K562 (cell line): Measurements from ENCODE around the gene HPSE2. TPM values are rescaled to one million over a fixed set of nuclear protein-coding genes. Genes with fewer than 3 reads are reported as not detected.
A peak's percentile ranks its signal among the peaks of the same experiment; 100 is the strongest.

Experiments used
- ATAC-seq: fragments of 200-7000 bp; cut with Tn5 transposase; 3 replicates; pipeline ENCODE4 v1.9.1; 2020; ENCODE audit warnings: moderate library complexity
- BruUV-seq: library from RNA; stranded (reverse); fragments of 400-500 nt; replicated peaks from 2 replicates; lab custom pipeline; 2021; lab: Mats Ljungman, UMichigan
- CTCF ChIA-PET: fragments of 300-600 bp; formaldehyde crosslinking; extraction: SDS; loops from one replicate; lab custom pipeline; 2021; ENCODE audit warnings: low intra/inter-chr PET ratio; lab: Yijun Ruan, JAX
- POLR2A ChIA-PET: fragments of 300-600, 350-650 bp; sonication (Branson Sonifier 250); formaldehyde crosslinking; extraction: SDS; loops from one replicate; lab custom pipeline; 2021; ENCODE audit warnings: antibody characterized with exemption, inconsistent platforms; lab: Yijun Ruan, JAX
- DNase-seq, 4 experiments: peaks; one replicate each; pipeline versions ENCODE4 v3.0.0 to v3.0.0-alpha.2; 2011 to 2018; ENCODE audit warnings: low spot score in 3 of 4, mixed read lengths in 3 of 4; ENCODE audit errors: extremely low read depth in 1 of 4
- FAIRE-seq: peaks from 2 replicates; lab custom pipeline; 2011; peaks lifted over from hg19 to GRCh38; lab: Jason Lieb, UNC
- H2AFZ ChIP-seq: 2 replicates; pipeline ENCODE4 v1.6.0; 2011; ENCODE audit warnings: low read depth, low read length, control low read depth, inconsistent platforms
- H3K27ac ChIP-seq: fragments of 200-600 bp; 3 replicates; pipeline ENCODE4 v1.8.0; 2011; ENCODE audit warnings: low read depth, mild to moderate bottlenecking, control low read depth, inconsistent platforms, low read length, moderate library complexity, mixed read lengths; ENCODE audit errors: extremely low read depth
- H3K27me3 ChIP-seq, 2 experiments: fragments of 300-600 bp in 1 of 2; 2 replicates in 1 of 2; 3 replicates in 1 of 2; pipeline versions ENCODE4 v1.6.0 to v1.8.0; 2011; ENCODE audit warnings: inconsistent platforms in 2 of 2, low read length in 2 of 2, mild to moderate bottlenecking in 1 of 2, mixed read lengths in 1 of 2, moderate library complexity in 1 of 2; ENCODE audit not compliant: control insufficient read depth in 2 of 2, insufficient read depth in 2 of 2
- H3K36me3 ChIP-seq: fragments of 300-600 bp; 3 replicates; pipeline ENCODE4 v1.8.0; 2011; ENCODE audit warnings: mild to moderate bottlenecking, low read length, inconsistent platforms; ENCODE audit not compliant: control insufficient read depth, insufficient read depth
- H3K4me1 ChIP-seq, 2 experiments: fragments of 200-600 bp in 1 of 2; replicated peaks in 1 of 2; 2 replicates in 1 of 2; 3 replicates in 1 of 2; pipeline versions ENCODE4 v1.5.1 to v1.8.0; 2011; ENCODE audit warnings: inconsistent platforms in 2 of 2, low read length in 2 of 2, mild to moderate bottlenecking in 1 of 2, mixed read lengths in 1 of 2, moderate library complexity in 1 of 2; ENCODE audit not compliant: control insufficient read depth in 2 of 2, insufficient read depth in 2 of 2
- H3K4me2 ChIP-seq: 2 replicates; pipeline ENCODE4 v1.6.1; 2011; ENCODE audit warnings: low read length, control low read depth, inconsistent platforms, mixed read lengths; ENCODE audit not compliant: insufficient read depth
- H3K4me3 ChIP-seq: fragments of 200-600 bp; sonication (generic), shearing (Covaris generic); 2 replicates; pipeline ENCODE4 v1.5.1; 2016; ENCODE audit warnings: control low read depth, inconsistent platforms
- H3K79me2 ChIP-seq: fragments of 200-600 bp; 3 replicates; pipeline ENCODE4 v1.8.0; 2011; ENCODE audit warnings: low read length, inconsistent platforms; ENCODE audit not compliant: control insufficient read depth, insufficient read depth
- H3K9ac ChIP-seq, 2 experiments: 2 replicates each; pipeline versions ENCODE4 v1.6.0 to v1.6.1; 2011; ENCODE audit warnings: low read depth in 2 of 2, low read length in 2 of 2, control low read depth in 1 of 2, inconsistent platforms in 1 of 2, mild to moderate bottlenecking in 1 of 2, mixed read lengths in 1 of 2; ENCODE audit not compliant: insufficient read depth in 1 of 2
- H3K9me1 ChIP-seq: one replicate; pipeline ENCODE4 v1.6.0; 2011; ENCODE audit warnings: inconsistent platforms, mild to moderate bottlenecking, low read length, moderate library complexity; ENCODE audit not compliant: control insufficient read depth, insufficient read depth
- H3K9me3 ChIP-seq: replicated peaks from 2 replicates; pipeline ENCODE4 v1.5.1; 2011; ENCODE audit warnings: low read depth, low read length, inconsistent platforms; ENCODE audit not compliant: control insufficient read depth, insufficient read depth
- H4K20me1 ChIP-seq: replicated peaks from 2 replicates; pipeline ENCODE4 v1.6.1; 2011; ENCODE audit warnings: low read length, inconsistent platforms, mixed read lengths; ENCODE audit not compliant: control insufficient read depth, insufficient read depth
- ARID3B ChIP-seq: fragments of 250-450 bp; sonication (Bioruptor Pico); IDR thresholded peaks from 2 replicates; pipeline ENCODE4 v1.4.0; 2020; ENCODE audit warnings: borderline replicate concordance
- C11orf30 ChIP-seq: fragments of 450-650 bp; IDR thresholded peaks from 2 replicates; pipeline ENCODE4 v1.6.1; 2016; ENCODE audit warnings: low read depth, mild to moderate bottlenecking
- E2F3 ChIP-seq: fragments of 250-450 bp; sonication (Bioruptor Pico); IDR thresholded peaks from 2 replicates; pipeline ENCODE4 v1.4.0; 2020; ENCODE audit warnings: mild to moderate bottlenecking
- KLF16 ChIP-seq: IDR thresholded peaks from 2 replicates; pipeline ENCODE4 v1.6.1; 2016; ENCODE audit warnings: antibody characterized with exemption
- KLF6 ChIP-seq: fragments of 250-450 bp; sonication (Bioruptor Pico); IDR thresholded peaks from 2 replicates; pipeline ENCODE4 v1.4.0; 2020; ENCODE audit warnings: mild to moderate bottlenecking, moderate library complexity, borderline replicate concordance
- MECOM ChIP-seq: fragments of 250-450 bp; sonication (Bioruptor Pico); IDR thresholded peaks from 2 replicates; pipeline ENCODE4 v1.8.0; 2022; ENCODE audit warnings: inconsistent platforms
- MYNN ChIP-seq, 2 experiments: sonication (generic); formaldehyde crosslinking in 1 of 2; IDR thresholded peaks; 2 replicates each; pipeline versions ENCODE4 v1.5.0 to v1.6.1; 2016 to 2020; ENCODE audit warnings: antibody characterized with exemption in 1 of 2, missing genetic modification reagents in 1 of 2
- NCOA1 ChIP-seq: fragments of 450-650 bp; IDR thresholded peaks from 2 replicates; pipeline ENCODE4 v1.6.1; 2016; ENCODE audit warnings: low read depth
- ZNF316 ChIP-seq: fragments of 450-650 bp; IDR thresholded peaks from 2 replicates; pipeline ENCODE4 v1.6.1; 2016
- ZNF408 ChIP-seq: fragments of 250-450 bp; sonication (Bioruptor Pico); IDR thresholded peaks from 2 replicates; pipeline ENCODE4 v1.4.0; 2020; ENCODE audit warnings: low read depth, mild to moderate bottlenecking, moderate library complexity
- ZNF696 ChIP-seq: fragments of 250-450 bp; sonication (Bioruptor Pico); conservative IDR thresholded peaks from 2 replicates; pipeline ENCODE4 v1.4.0; 2020; ENCODE audit warnings: mild to moderate bottlenecking, moderate library complexity
- WGBS: fragments of 100-300 bp; shearing (Covaris generic); methylation state at CpG from one replicate; pipeline ENCODE4 v1.1.6; 2016; ENCODE audit warnings: low coverage, mixed read lengths; ENCODE audit not compliant: insufficient coverage; ENCODE audit errors: missing lambda C conversion rate; 5-methylcytosine and 5-hydroxymethylcytosine counted together
- in situ Hi-C: fragments of 300-500 bp; cut with MboI; formaldehyde crosslinking; loops from 4 replicates; pipeline ENCODE4 v1.15.0; 2018; ENCODE audit warnings: inconsistent platforms, mixed read lengths
- intact Hi-C: fragments of 100-400 bp; cut with micrococcal nuclease; formaldehyde crosslinking; loops from 2 replicates; pipeline ENCODE4 v1.14.2; 2022
- polyA plus RNA-seq, 8 experiments: library from polyadenylated mRNA; depleted of rRNA in 4 of 8; stranded (reverse) in 5 of 8; unstranded in 3 of 8; fragments of >200 nt; fragmentation: Nextera tagmentation in 2 of 8; fragmentation: Illumina TruSeq in 1 of 8; extraction: Ambion mirVana in 2 of 8; extraction: Trizol in 1 of 8; gene quantifications; 2 replicates each; pipeline versions ENCODE4 v1.2.1 to v1.2.3, GENCODE V29; 2011 to 2014; ENCODE audit warnings: inconsistent platforms in 1 of 8, missing spikeins in 1 of 8
- total RNA-seq, 7 experiments: library from RNA; depleted of rRNA in 6 of 7; stranded (reverse); fragments of >200 nt in 6 of 7; fragmentation: Illumina TruSeq in 2 of 7; extraction: Trizol in 2 of 7; gene quantifications; 2 replicates each; pipeline versions ENCODE4 v1.2.1 to v1.2.3, GENCODE V29; 2011 to 2021; ENCODE audit warnings: low replicate concordance in 1 of 7
- TF ChIP-seq, protein P1 (sequence below), 2 experiments: IDR thresholded peaks; 2 replicates each; pipeline ENCODE4 v1.6.1; 2012; ENCODE audit warnings: improper control_type of control experiment in 2 of 2, low read depth in 2 of 2, low read length in 2 of 2, borderline replicate concordance in 1 of 2

Gene HPSE2
- total and polyA plus RNA-seq, 9 of the 15 experiments (the other 6 are each of a cell fraction or from before 2014, with no cell fraction given), result 0.03 to 0.10 (median 0.04) TPM; not detected in 2

DNA sequence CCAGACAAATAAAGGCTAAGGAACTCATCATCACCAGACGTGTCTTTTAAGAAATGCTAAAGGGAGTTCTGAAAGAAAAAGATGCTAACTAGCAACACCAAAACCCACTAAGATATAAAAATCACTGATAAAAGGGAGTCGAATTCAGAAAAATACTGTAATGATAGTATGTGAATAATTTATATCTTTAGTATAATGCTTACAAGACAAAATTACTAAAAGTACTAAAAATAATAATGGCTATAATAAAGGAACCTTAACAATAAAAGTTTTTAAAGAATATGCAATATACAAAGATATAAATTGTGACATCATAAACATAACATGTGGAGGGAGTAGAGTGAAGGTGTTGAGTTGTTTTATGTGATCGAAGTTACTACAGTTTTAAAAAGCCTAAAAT, 28.3 kb downstream of the HPSE2 start (continued):
- TF ChIP-seq, protein P1, sequence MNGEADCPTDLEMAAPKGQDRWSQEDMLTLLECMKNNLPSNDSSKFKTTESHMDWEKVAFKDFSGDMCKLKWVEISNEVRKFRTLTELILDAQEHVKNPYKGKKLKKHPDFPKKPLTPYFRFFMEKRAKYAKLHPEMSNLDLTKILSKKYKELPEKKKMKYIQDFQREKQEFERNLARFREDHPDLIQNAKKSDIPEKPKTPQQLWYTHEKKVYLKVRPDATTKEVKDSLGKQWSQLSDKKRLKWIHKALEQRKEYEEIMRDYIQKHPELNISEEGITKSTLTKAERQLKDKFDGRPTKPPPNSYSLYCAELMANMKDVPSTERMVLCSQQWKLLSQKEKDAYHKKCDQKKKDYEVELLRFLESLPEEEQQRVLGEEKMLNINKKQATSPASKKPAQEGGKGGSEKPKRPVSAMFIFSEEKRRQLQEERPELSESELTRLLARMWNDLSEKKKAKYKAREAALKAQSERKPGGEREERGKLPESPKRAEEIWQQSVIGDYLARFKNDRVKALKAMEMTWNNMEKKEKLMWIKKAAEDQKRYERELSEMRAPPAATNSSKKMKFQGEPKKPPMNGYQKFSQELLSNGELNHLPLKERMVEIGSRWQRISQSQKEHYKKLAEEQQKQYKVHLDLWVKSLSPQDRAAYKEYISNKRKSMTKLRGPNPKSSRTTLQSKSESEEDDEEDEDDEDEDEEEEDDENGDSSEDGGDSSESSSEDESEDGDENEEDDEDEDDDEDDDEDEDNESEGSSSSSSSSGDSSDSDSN (IDR thresholded peaks at IDR 0.05; ENCODE audit: borderline replicate concordance in 1 of 2, low read depth in 2 of 2, low read length in 2 of 2), result no peak
- TF ChIP-seq ARID3B (CRISPR knock-in tag), result no peak
- TF ChIP-seq C11orf30, result peak; percentile 37; the same call in 1 of the 2 replicates
- peak; percentile 78 for TF ChIP-seq ZNF316

DNA sequence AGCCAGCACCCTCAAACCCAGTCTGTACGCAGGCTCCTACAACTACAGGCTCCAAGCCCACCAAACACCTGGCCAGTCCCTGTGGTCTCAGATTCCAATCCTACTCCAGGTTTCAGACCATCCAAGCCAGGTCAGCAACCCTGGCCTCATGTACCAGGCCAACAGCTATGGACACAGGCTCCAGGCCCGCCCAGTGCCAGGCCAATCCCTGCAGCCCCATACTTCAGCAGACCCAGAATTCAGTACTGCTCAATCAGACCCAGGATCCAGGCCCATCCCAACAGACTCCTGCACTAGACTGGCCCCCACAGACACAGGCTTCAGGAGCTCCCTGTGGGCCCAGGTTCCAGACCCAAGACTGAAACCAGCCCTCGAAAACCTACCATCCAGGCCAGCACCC, 32.3 kb downstream of the HPSE2 start:
- FAIRE-seq (no peak), DNase-seq (no peak), ATAC-seq (no peak)
- intact Hi-C loops (no loop called here), in situ Hi-C loops (no loop called here)
- H3K9me1 ChIP-seq, result no peaks in the 10 kb centered on the region
- no peaks in the 10 kb centered on the region for H3K9me3 ChIP-seq
- WGBS, result 0% methylated on average over 1 of the region's 3 CpGs
- no peaks in the 10 kb centered on the region for H3K36me3 ChIP-seq
- H3K9ac ChIP-seq, result no peak overlapping the region
- H3K4me1 ChIP-seq, result no peaks in the 10 kb centered on the region
- H3K4me3 ChIP-seq, result no peak overlapping the region
- H3K4me2 ChIP-seq, result no peak overlapping the region
- no peak overlapping the region for H2AFZ ChIP-seq
- no peaks in the 10 kb centered on the region for H4K20me1 ChIP-seq
- no TSS peak for BruUV-seq
- TF ChIP-seq ZNF408 (CRISPR knock-in tag), result no peak
- TF ChIP-seq MECOM (CRISPR knock-in tag), result no peak
- no peak for TF ChIP-seq E2F3 (CRISPR knock-in tag)
- TF ChIP-seq NCOA1, result no peak
- no peak for TF ChIP-seq KLF6
- TF ChIP-seq MYNN (IDR thresholded peaks at IDR 0.05), result no peak
- no peak for TF ChIP-seq MYNN (CRISPR knock-in tag; IDR thresholded peaks at IDR 0.05)
- TF ChIP-seq KLF16, result no peak
- no peak for TF ChIP-seq ZNF696 (CRISPR knock-in tag)
- no peaks in the 10 kb centered on the region for H3K79me2 ChIP-seq
- POLR2A ChIA-PET, result no interaction called here
- H3K27ac ChIP-seq, result no peak overlapping the region
- H3K27me3 ChIP-seq, result no peaks in the 10 kb centered on the region
- CTCF ChIA-PET, result no interaction called here
